H9 (cell line): ENCODE measurements around the gene CIPC. TPM values are rescaled to one million over a fixed set of nuclear protein-coding genes. Genes with fewer than 3 reads are reported as not detected.
A peak's percentile ranks its signal among the peaks of the same experiment; 100 is the strongest.

Experiments
- DNase-seq: peaks from one replicate; pipeline ENCODE4 v3.0.0-alpha.2; 2017
- H2AFZ ChIP-seq: one replicate; pipeline ENCODE4 v1.6.1; 2013; ENCODE audit warnings: mild to moderate bottlenecking, low read length, control low read depth, moderate library complexity
- H2AK5ac ChIP-seq: 2 replicates; pipeline ENCODE4 v1.6.1; 2013; ENCODE audit warnings: low read length, control low read depth, mixed read lengths; ENCODE audit not compliant: insufficient read length
- H2BK120ac ChIP-seq: one replicate; pipeline ENCODE4 v1.6.1; 2013; ENCODE audit warnings: low read depth, mild to moderate bottlenecking, low read length, control low read depth, inconsistent platforms; ENCODE audit not compliant: poor library complexity, severe bottlenecking
- H2BK12ac ChIP-seq: 2 replicates; pipeline ENCODE4 v1.6.1; 2013; ENCODE audit warnings: low read length, control low read depth, mixed read lengths, low read depth; ENCODE audit not compliant: insufficient read length
- H2BK15ac ChIP-seq: 2 replicates; pipeline ENCODE4 v1.6.1; 2013; ENCODE audit warnings: low read depth, low read length, control low read depth
- H2BK20ac ChIP-seq: one replicate; pipeline ENCODE4 v1.6.1; 2013; ENCODE audit warnings: low read depth, mild to moderate bottlenecking, low read length, control low read depth, inconsistent platforms; ENCODE audit not compliant: poor library complexity, severe bottlenecking
- H2BK5ac ChIP-seq: 2 replicates; pipeline ENCODE4 v1.6.1; 2013; ENCODE audit warnings: low read length, control low read depth, mixed read lengths; ENCODE audit not compliant: insufficient read length
- H3K14ac ChIP-seq: 2 replicates; pipeline ENCODE4 v1.6.1; 2013; ENCODE audit warnings: low read length, control low read depth; ENCODE audit not compliant: insufficient read depth
- H3K18ac ChIP-seq: 2 replicates; pipeline ENCODE4 v1.6.1; 2013; ENCODE audit warnings: low read depth, mild to moderate bottlenecking, mixed read lengths, low read length, control low read depth; ENCODE audit not compliant: insufficient read length
- H3K23ac ChIP-seq: 2 replicates; pipeline ENCODE4 v1.6.1; 2013; ENCODE audit warnings: low read length, control low read depth, mixed read lengths, low read depth; ENCODE audit not compliant: insufficient read length
- H3K23me2 ChIP-seq: 2 replicates; pipeline ENCODE4 v1.6.1; 2013; ENCODE audit warnings: low read depth, mild to moderate bottlenecking, mixed read lengths, low read length, control low read depth; ENCODE audit not compliant: insufficient read length, poor library complexity, severe bottlenecking
- H3K27ac ChIP-seq: 2 replicates; pipeline ENCODE4 v1.5.1; 2013; ENCODE audit warnings: low read length, control low read depth, mixed read lengths, low read depth; ENCODE audit not compliant: insufficient read length
- H3K27me3 ChIP-seq: 2 replicates; pipeline ENCODE4 v1.6.1; 2013; ENCODE audit warnings: low read length, control low read depth, inconsistent platforms; ENCODE audit not compliant: insufficient read depth
- H3K4ac ChIP-seq: 2 replicates; pipeline ENCODE4 v1.6.1; 2013; ENCODE audit warnings: low read depth, mild to moderate bottlenecking, control low read depth, inconsistent platforms, low read length, moderate library complexity
- H3K4me1 ChIP-seq: 2 replicates; pipeline ENCODE4 v1.6.1; 2013; ENCODE audit warnings: low read length, control low read depth, inconsistent platforms; ENCODE audit not compliant: insufficient read depth
- H3K4me2 ChIP-seq: 2 replicates; pipeline ENCODE4 v1.6.1; 2013; ENCODE audit warnings: low read length, control low read depth, mixed read lengths; ENCODE audit not compliant: insufficient read length, insufficient read depth
- H3K56ac ChIP-seq: 2 replicates; pipeline ENCODE4 v1.6.1; 2013; ENCODE audit warnings: low read depth, mild to moderate bottlenecking, mixed read lengths, low read length, control low read depth; ENCODE audit not compliant: insufficient read length
- H3K79me1 ChIP-seq: 2 replicates; pipeline ENCODE4 v1.6.1; 2013; ENCODE audit warnings: low read depth, mild to moderate bottlenecking, moderate library complexity, low read length, control low read depth, inconsistent platforms; ENCODE audit not compliant: insufficient read depth, poor library complexity, severe bottlenecking
- H3K79me2 ChIP-seq: 2 replicates; pipeline ENCODE4 v1.6.1; 2013; ENCODE audit warnings: low read length, control low read depth, inconsistent platforms; ENCODE audit not compliant: insufficient read depth
- H3K9ac ChIP-seq: 2 replicates; pipeline ENCODE4 v1.6.1; 2013; ENCODE audit warnings: low read length, control low read depth, mixed read lengths; ENCODE audit not compliant: insufficient read length; ENCODE audit errors: extremely low read depth
- H3K9me3 ChIP-seq: one replicate; pipeline ENCODE4 v1.6.1; 2013; ENCODE audit warnings: low read depth, low read length, inconsistent platforms; ENCODE audit not compliant: control insufficient read depth
- H3T11ph ChIP-seq: one replicate; pipeline ENCODE4 v1.6.1; 2013; ENCODE audit warnings: mild to moderate bottlenecking, low read length, control low read depth, inconsistent platforms
- H4K20me1 ChIP-seq: one replicate; pipeline ENCODE4 v1.6.1; 2013; ENCODE audit not compliant: control insufficient read depth, insufficient read length, insufficient read depth
- H4K5ac ChIP-seq: 2 replicates; pipeline ENCODE4 v1.6.1; 2013; ENCODE audit warnings: low read depth, mild to moderate bottlenecking, mixed read lengths, low read length, control low read depth; ENCODE audit not compliant: insufficient read length
- H4K8ac ChIP-seq: replicated peaks from 2 replicates; pipeline ENCODE4 v1.6.1; 2013; ENCODE audit warnings: low read length, control low read depth, mixed read lengths, low read depth; ENCODE audit not compliant: insufficient read length
- H4K91ac ChIP-seq: 2 replicates; pipeline ENCODE4 v1.6.1; 2013; ENCODE audit warnings: low read depth, mild to moderate bottlenecking, moderate library complexity, mixed read lengths, low read length, control low read depth; ENCODE audit not compliant: insufficient read length
- H3K27ac Mint-ChIP-seq, 3 experiments: 2 replicates in 2 of 3; 3 replicates in 1 of 3; pipeline ENCODE4 v1.8.0; 2020 to 2021; ENCODE audit warnings: mixed read lengths in 3 of 3, mild to moderate bottlenecking in 1 of 3, moderate library complexity in 1 of 3
- H3K27me3 Mint-ChIP-seq: 2 replicates; pipeline ENCODE4 v1.8.0; 2021; ENCODE audit warnings: low read depth, mild to moderate bottlenecking, moderate library complexity, mixed read lengths
- H3K36me3 Mint-ChIP-seq, 3 experiments: 2 replicates in 2 of 3; 3 replicates in 1 of 3; pipeline ENCODE4 v1.8.0; 2020 to 2021; ENCODE audit warnings: low read depth in 3 of 3, mixed read lengths in 3 of 3; ENCODE audit not compliant: insufficient read depth in 1 of 3
- H3K4me1 Mint-ChIP-seq, 2 experiments: 2 replicates each; pipeline ENCODE4 v1.8.0; 2020; ENCODE audit warnings: mixed read lengths in 2 of 2
- H3K4me3 Mint-ChIP-seq, 2 experiments: 2 replicates in 1 of 2; 3 replicates in 1 of 2; pipeline ENCODE4 v1.8.0; 2020 to 2021; ENCODE audit warnings: mild to moderate bottlenecking in 2 of 2, mixed read lengths in 2 of 2, moderate library complexity in 1 of 2
- H3K9me3 Mint-ChIP-seq, 2 experiments: 2 replicates in 1 of 2; 3 replicates in 1 of 2; pipeline ENCODE4 v1.8.0; 2020; ENCODE audit warnings: mild to moderate bottlenecking in 2 of 2, mixed read lengths in 2 of 2, moderate library complexity in 1 of 2
- CTCF ChIP-seq: fragments of 200-600 bp; sonication (generic); conservative IDR thresholded peaks from 3 replicates; pipeline ENCODE4 v1.8.0; 2021; ENCODE audit warnings: antibody characterized with exemption, mild to moderate bottlenecking
- WGBS: extraction: QIAGEN DNeasy Blood & Tissue Kit; methylation state at CpG from one replicate; pipeline ENCODE4 v1.1.7; 2013; ENCODE audit warnings: missing lambda C conversion rate, low lambda C conversion rate, mixed read lengths; ENCODE audit not compliant: insufficient read length; ENCODE audit errors: extremely low coverage; 5-methylcytosine and 5-hydroxymethylcytosine counted together
- total RNA-seq: library from RNA; stranded (reverse); gene quantifications from 2 replicates; pipeline ENCODE4 v1.2.1, GENCODE V29; 2021

The CIPC gene
- total RNA-seq, 1 experiment from 2014 or later = 23.4 TPM

- no peak overlapping the region for H2BK5ac ChIP-seq
- H3K23ac ChIP-seq = no peak overlapping the region
- H3K79me1 ChIP-seq = no peaks in the 10 kb centered on the region
- peaks cover 49 to 67% of the 10 kb centered on the region in 2 experiments for H3K4me1 Mint-ChIP-seq
- no peak overlapping the region for H3K27ac Mint-ChIP-seq
- H4K91ac ChIP-seq = no peak overlapping the region
- peaks cover 0 to 3% (median 0%) of the 10 kb centered on the region in 3 experiments; a peak in 3 of 7 replicates for H3K36me3 Mint-ChIP-seq
- peaks cover 5% of the 10 kb centered on the region; the same call in 1 of the 2 replicates for H3K79me2 ChIP-seq
- no peak overlapping the region for H2BK20ac ChIP-seq
- H3T11ph ChIP-seq = no peak overlapping the region
- H3K27ac ChIP-seq = no peak overlapping the region
- DNase-seq = no peak
- H3K18ac ChIP-seq = no peak overlapping the region
- no peak overlapping the region for H2AK5ac ChIP-seq
- no peak overlapping the region for H3K4ac ChIP-seq
- H3K9ac ChIP-seq = no peak overlapping the region
- no peak overlapping the region for H4K5ac ChIP-seq
- H2BK12ac ChIP-seq = no peak overlapping the region
- H3K27me3 ChIP-seq = no peaks in the 10 kb centered on the region
- H3K23me2 ChIP-seq = peaks cover 13% of the 10 kb centered on the region
- H2BK15ac ChIP-seq = no peak overlapping the region
- no peak overlapping the region for H4K8ac ChIP-seq
- peaks cover 5% of the 10 kb centered on the region; the same call in 1 of the 2 replicates for H3K4me1 ChIP-seq
- no peak for TF ChIP-seq CTCF
- WGBS = no CpG with 5 or more reads among the region's 7 CpGs
- H3K9me3 Mint-ChIP-seq = no peaks in the 10 kb centered on the region
- peak overlapping the region; percentile 90 for H3K4me2 ChIP-seq
- peak overlapping the region; percentile 79 to 87 for H3K4me3 Mint-ChIP-seq
- H3K56ac ChIP-seq = no peak overlapping the region
- no peak overlapping the region for H2AFZ ChIP-seq
- H3K27me3 Mint-ChIP-seq = no peaks in the 10 kb centered on the region
- no peaks in the 10 kb centered on the region for H4K20me1 ChIP-seq
- H3K9me3 ChIP-seq = no peaks in the 10 kb centered on the region
- no peak overlapping the region for H2BK120ac ChIP-seq
- H3K14ac ChIP-seq = no peak overlapping the region
Observed at GRCh38 chr14:77099425-77100167, 1.5 kb downstream of the CIPC start.
